Endothelial cell of umbilical vein (primary cell): Measurements from ENCODE around the gene KCNJ3.

Experiments
- EZH2 ChIP-seq: IDR thresholded peaks from 2 replicates; pipeline ENCODE4 v1.6.1; 2012; ENCODE audit warnings: borderline replicate concordance, low read depth, mild to moderate bottlenecking, moderate library complexity, low read length, inconsistent platforms; ENCODE audit not compliant: severe bottlenecking
- TF ChIP-seq, protein P1 (sequence below): IDR thresholded peaks from 2 replicates; pipeline ENCODE4 v1.6.1; 2011; ENCODE audit not compliant: insufficient read depth, insufficient read length

- TF ChIP-seq, protein P1, sequence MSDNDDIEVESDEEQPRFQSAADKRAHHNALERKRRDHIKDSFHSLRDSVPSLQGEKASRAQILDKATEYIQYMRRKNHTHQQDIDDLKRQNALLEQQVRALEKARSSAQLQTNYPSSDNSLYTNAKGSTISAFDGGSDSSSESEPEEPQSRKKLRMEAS: no peak
- no peak for TF ChIP-seq EZH2
Observed at GRCh38 chr2:154836632-154837031, 138.1 kb downstream of the KCNJ3 start.
